HEK293 (cell line): ENCODE measurements around the gene DCAF4.

Source experiments
- CTCF ChIA-PET: fragments of 350-600 bp; formaldehyde crosslinking; extraction: SDS; loops from one replicate; lab custom pipeline; 2021; ENCODE audit warnings: antibody characterized with exemption; lab: Yijun Ruan, JAX
- POLR2A ChIA-PET: fragments of 300-600 bp; formaldehyde crosslinking; extraction: SDS; loops from one replicate; lab custom pipeline; 2020; ENCODE audit warnings: antibody characterized with exemption, inconsistent platforms; lab: Yijun Ruan, JAX
- H3K27ac ChIP-seq: fragments of 200-500 bp; sonication (Bioruptor generic); 2 replicates; pipeline ENCODE4 v1.5.1; 2014; ENCODE audit warnings: low read depth, low read length, control low read depth, inconsistent platforms; ENCODE audit errors: extremely low read depth
- H3K36me3 ChIP-seq, 2 experiments: fragments of 200-500 bp in 1 of 2; sonication (Bioruptor generic) in 1 of 2; 1 replicate in 1 of 2; 2 replicates in 1 of 2; pipeline ENCODE4 v1.5.1; 2014 to 2017; ENCODE audit warnings: inconsistent platforms in 2 of 2, low read length in 2 of 2; ENCODE audit not compliant: control insufficient read depth in 2 of 2, insufficient read depth in 1 of 2
- H3K4me1 ChIP-seq: fragments of 200-500 bp; sonication (Bioruptor generic); 2 replicates; pipeline ENCODE4 v1.5.1; 2014; ENCODE audit warnings: mild to moderate bottlenecking, low read length, inconsistent platforms; ENCODE audit not compliant: control insufficient read depth, insufficient read depth
- H3K4me3 ChIP-seq: 2 replicates; pipeline ENCODE4 v1.5.1; 2011; ENCODE audit warnings: low read depth, mild to moderate bottlenecking, control low read depth, low read length, moderate library complexity
- H3K9me3 ChIP-seq: fragments of 200-500 bp; sonication (Bioruptor generic); 2 replicates; pipeline ENCODE4 v1.5.1; 2014; ENCODE audit warnings: low read depth, low read length, inconsistent platforms; ENCODE audit not compliant: control insufficient read depth, insufficient read depth
- REST ChIP-seq: fragments of 450-650 bp; formaldehyde crosslinking; IDR thresholded peaks from 2 replicates; pipeline ENCODE4 v1.5.1; 2016; ENCODE audit warnings: missing biosample characterization, missing genetic modification characterization
- ZNF211 ChIP-seq: fragments of 450-650 bp; formaldehyde crosslinking; IDR thresholded peaks from 2 replicates; pipeline ENCODE4 v1.5.1; 2016; ENCODE audit warnings: low read depth, missing biosample characterization, missing genetic modification characterization
- ZNF266 ChIP-seq: fragments of 450-650 bp; formaldehyde crosslinking; IDR thresholded peaks from 2 replicates; pipeline ENCODE4 v1.5.1; 2016; ENCODE audit warnings: missing biosample characterization, missing genetic modification characterization, low read depth
- ZNF514 ChIP-seq: fragments of 450-650 bp; formaldehyde crosslinking; IDR thresholded peaks from 2 replicates; pipeline ENCODE4 v1.5.1; 2016; ENCODE audit warnings: missing biosample characterization, missing genetic modification characterization
- ZNF518A ChIP-seq: fragments of 450-650 bp; formaldehyde crosslinking; conservative IDR thresholded peaks from 2 replicates; pipeline ENCODE4 v1.5.1; 2016; ENCODE audit warnings: low read depth, missing biosample characterization, missing genetic modification characterization
- ZNF654 ChIP-seq: fragments of 450-650 bp; formaldehyde crosslinking; IDR thresholded peaks from 2 replicates; pipeline ENCODE4 v1.5.1; 2016; ENCODE audit warnings: low read depth, missing biosample characterization, missing genetic modification characterization
- ZSCAN18 ChIP-seq: fragments of 450-650 bp; formaldehyde crosslinking; IDR thresholded peaks from 2 replicates; pipeline ENCODE4 v1.5.1; 2016; ENCODE audit warnings: missing biosample characterization, missing genetic modification characterization

DCAF4 gene

GRCh38 chr14:72986857-72987256 is 60.6 kb downstream of the DCAF4 start (continued):
- TF ChIP-seq ZNF211 (tag by site-specific recombination) (no peak), ZNF266 (tag by site-specific recombination) (no peak)

GRCh38 chr14:72990171-72990570 is 63.9 kb downstream of the DCAF4 start:
- no peaks in the 10 kb centered on the region for H3K9me3 ChIP-seq
- peaks cover 0 to 34% of the 10 kb centered on the region in 2 experiments; a peak in 2 of 3 replicates for H3K36me3 ChIP-seq
- ChIA-PET POLR2A (interaction anchor here (0.7 kb wide), 1 partner anchor 34 kb away, joined by 3 read pairs; no protein-coding TSS in a partner anchor), CTCF (no interaction called here)
- TF ChIP-seq ZSCAN18, result no peak
- no peak for TF ChIP-seq ZNF514 (tag by site-specific recombination)
- TF ChIP-seq ZNF654 (tag by site-specific recombination), result no peak
- H3K4me1 ChIP-seq, result no peaks in the 10 kb centered on the region
- no peak overlapping the region for H3K27ac ChIP-seq
- no peak overlapping the region for H3K4me3 ChIP-seq

- no peaks in the 10 kb centered on the region for H3K9me3 ChIP-seq
- TF ChIP-seq REST (tag by site-specific recombination) (peak; percentile 84), ZNF518A (tag by site-specific recombination) (no peak)
- H3K27ac ChIP-seq, result no peak overlapping the region
- ChIA-PET POLR2A (interaction anchor here (1.4 kb wide), 1 partner anchor 30 kb away, joined by 3 read pairs; the partner anchor contains the start of gene ZFYVE1), CTCF (interaction anchor here (0.5 to 0.7 kb wide), 2 partner anchors 28 to 129 kb away, joined by 3 to 4 read pairs; no protein-coding TSS in a partner anchor)
- H3K36me3 ChIP-seq, result peaks cover 7 to 44% of the 10 kb centered on the region in 2 experiments; a peak in 2 of 3 replicates
- H3K4me3 ChIP-seq, result no peak overlapping the region
- H3K4me1 ChIP-seq, result no peaks in the 10 kb centered on the region
Observed at GRCh38 chr14:72996916-72997315, 70.7 kb downstream of the DCAF4 start.
